Measurements from ENCODE around the gene MED14. TPM values are rescaled to one million over a fixed set of nuclear protein-coding genes. Genes with fewer than 3 reads are reported as not detected.

The MED14 gene
- total and polyA plus RNA-seq, 2 experiments from 2014 or later: 16.0 to 31.9 TPM

- no peaks in the 10 kb centered on the region for H4K20me1 ChIP-seq (ENCODE audit: insufficient read depth, poor library complexity, severe bottlenecking)
- no peak overlapping the region for H3K4me3 ChIP-seq
- TF ChIP-seq CTCF (IDR thresholded peaks at IDR 0.05; ENCODE audit: poor library complexity) (no peak), EZH2 (IDR thresholded peaks at IDR 0.05; ENCODE audit: borderline replicate concordance) (no peak), EZH2phosphoT487 (IDR thresholded peaks at IDR 0.05; ENCODE audit: low read depth, severe bottlenecking, unreplicated experiment) (no peak)
- H3K4me2 ChIP-seq: no peak overlapping the region
- no peaks in the 10 kb centered on the region for H3K9me3 ChIP-seq (ENCODE audit: low read depth)
- no peak overlapping the region for H2AFZ ChIP-seq
- no peaks in the 10 kb centered on the region for H3K36me3 ChIP-seq (replicated peaks; ENCODE audit: insufficient read depth, low read depth)
- H3K27me3 ChIP-seq: no peaks in the 10 kb centered on the region
- no peaks in the 10 kb centered on the region for H3K79me2 ChIP-seq
- H3K9me2 ChIP-seq (replicated peaks; ENCODE audit: insufficient read depth): no peaks in the 10 kb centered on the region
- H3K4me1 ChIP-seq (ENCODE audit: insufficient read depth): no peaks in the 10 kb centered on the region
- no peak overlapping the region for H3K27ac ChIP-seq
- 75% methylated on average over 1 of the region's 1 CpG for WGBS (ENCODE audit: low lambda C conversion rate, missing lambda C conversion rate)
- DNase-seq (ENCODE audit: low spot score): no peak
Observed at GRCh38 chrX:40684092-40684491, 51.2 kb downstream of the MED14 start.

GRCh38 chrX:40683245-40683644, 52.1 kb downstream of the MED14 start:
- H3K9me3 ChIP-seq (ENCODE audit: low read depth): no peaks in the 10 kb centered on the region
- no peaks in the 10 kb centered on the region for H4K20me1 ChIP-seq (ENCODE audit: insufficient read depth, poor library complexity, severe bottlenecking)
- H3K27me3 ChIP-seq: no peaks in the 10 kb centered on the region
- H3K79me2 ChIP-seq: no peaks in the 10 kb centered on the region
- WGBS (ENCODE audit: low lambda C conversion rate, missing lambda C conversion rate): 75% methylated on average over 3 of the region's 3 CpGs
- H3K4me3 ChIP-seq: no peak overlapping the region
- no peaks in the 10 kb centered on the region for H3K9me2 ChIP-seq (replicated peaks; ENCODE audit: insufficient read depth)
- H3K36me3 ChIP-seq (replicated peaks; ENCODE audit: insufficient read depth, low read depth): no peaks in the 10 kb centered on the region
- DNase-seq (ENCODE audit: low spot score): no peak
- no peak for TF ChIP-seq EZH2 (IDR thresholded peaks at IDR 0.05; ENCODE audit: borderline replicate concordance)
- no peak for TF ChIP-seq EZH2phosphoT487 (IDR thresholded peaks at IDR 0.05; ENCODE audit: low read depth, severe bottlenecking, unreplicated experiment)
- no peak for TF ChIP-seq CTCF (IDR thresholded peaks at IDR 0.05; ENCODE audit: poor library complexity)
- H3K4me2 ChIP-seq: no peak overlapping the region
- no peak overlapping the region for H2AFZ ChIP-seq
- H3K27ac ChIP-seq: no peak overlapping the region
- no peaks in the 10 kb centered on the region for H3K4me1 ChIP-seq (ENCODE audit: insufficient read depth)

DNA sequence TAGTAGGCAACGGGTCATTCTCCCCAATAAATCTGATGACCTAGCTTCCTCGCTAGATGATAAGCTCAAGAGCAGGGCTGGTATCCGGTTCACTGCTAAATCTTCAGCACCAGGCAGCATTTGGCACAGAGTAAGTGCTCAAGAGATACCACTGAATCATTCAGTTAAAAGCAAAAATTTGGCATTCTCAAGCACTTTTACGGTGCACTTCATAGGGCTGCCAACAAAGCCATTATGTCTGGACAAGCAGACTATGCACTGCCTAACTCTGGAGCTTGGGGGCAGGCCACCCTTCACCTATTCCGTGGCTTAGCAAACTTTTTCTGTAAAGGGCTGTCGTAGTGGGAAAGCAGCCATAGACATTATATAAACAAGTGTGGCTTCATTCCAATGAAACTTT, 64.2 kb downstream of the MED14 start:
- Histone ChIP-seq H3K4me3 (no peak overlapping the region), H3K36me3 (replicated peaks; ENCODE audit: insufficient read depth, low read depth) (peaks cover 2% of the 10 kb centered on the region), H3K4me2 (no peak overlapping the region), H4K20me1 (ENCODE audit: insufficient read depth, poor library complexity, severe bottlenecking) (no peaks in the 10 kb centered on the region), H2AFZ (no peak overlapping the region), H3K79me2 (no peaks in the 10 kb centered on the region), H3K27me3 (no peaks in the 10 kb centered on the region), H3K27ac (no peak overlapping the region), H3K9me3 (ENCODE audit: low read depth) (no peaks in the 10 kb centered on the region), H3K4me1 (ENCODE audit: insufficient read depth) (no peaks in the 10 kb centered on the region), H3K9me2 (replicated peaks; ENCODE audit: insufficient read depth) (no peaks in the 10 kb centered on the region)
- no peak for TF ChIP-seq EZH2phosphoT487 (IDR thresholded peaks at IDR 0.05; ENCODE audit: low read depth, severe bottlenecking, unreplicated experiment)
- no peak for TF ChIP-seq EZH2 (IDR thresholded peaks at IDR 0.05; ENCODE audit: borderline replicate concordance)
- no peak for TF ChIP-seq CTCF (IDR thresholded peaks at IDR 0.05; ENCODE audit: poor library complexity)
- WGBS (ENCODE audit: low lambda C conversion rate, missing lambda C conversion rate): 62% methylated on average over 6 of the region's 6 CpGs
- DNase-seq (ENCODE audit: low spot score): peak; percentile 8
